ENCODE measurements around the gene SLC6A20. TPM values are rescaled to one million over a fixed set of nuclear protein-coding genes. Genes with fewer than 3 reads are reported as not detected.

SLC6A20 gene
- total RNA-seq, 1 donor from 2014 or later = not detected

- Mint-ChIP-seq H3K27me3 (ENCODE audit: insufficient read depth, low read depth) (peaks cover 10% of the 10 kb centered on the region), H3K4me1 (no peaks in the 10 kb centered on the region), H3K4me3 (no peak overlapping the region), H3K36me3 (no peaks in the 10 kb centered on the region), H3K27ac (no peak overlapping the region), H3K9me3 (peaks cover 5% of the 10 kb centered on the region)
- no peak for DNase-seq (ENCODE audit: low spot score)
- Histone ChIP-seq H3K9ac (no peak overlapping the region), H3F3A (ENCODE audit: low read depth) (no peaks in the 10 kb centered on the region), H2AFZ (replicated peaks) (no peak overlapping the region), H3K36me3 (no peaks in the 10 kb centered on the region), H3K27me3 (no peaks in the 10 kb centered on the region), H3K27ac (no peak overlapping the region), H3K4me3 (no peak overlapping the region), H3K79me2 (ENCODE audit: low read depth) (no peaks in the 10 kb centered on the region), H4K20me1 (ENCODE audit: low read depth) (no peaks in the 10 kb centered on the region), H3K9me3 (ENCODE audit: low read depth) (no peaks in the 10 kb centered on the region), H3K4me1 (no peaks in the 10 kb centered on the region), H3K4me2 (no peak overlapping the region)
- TF ChIP-seq EZH2phosphoT487 (IDR thresholded peaks at IDR 0.05) = no peak
Measured at GRCh38 chr3:45783667-45784066, 12.7 kb downstream of the SLC6A20 start.

GRCh38 chr3:45782381-45782780 is 14.0 kb downstream of the SLC6A20 start:
- H3K4me2 ChIP-seq = no peak overlapping the region
- H3K36me3 ChIP-seq = no peaks in the 10 kb centered on the region
- no peak overlapping the region for H3K27ac ChIP-seq
- Mint-ChIP-seq H3K36me3 (no peaks in the 10 kb centered on the region), H3K27ac (no peak overlapping the region), H3K4me3 (no peak overlapping the region), H3K27me3 (ENCODE audit: insufficient read depth, low read depth) (peaks cover 11% of the 10 kb centered on the region), H3K9me3 (peaks cover 3% of the 10 kb centered on the region), H3K4me1 (no peaks in the 10 kb centered on the region)
- no peaks in the 10 kb centered on the region for H3K4me1 ChIP-seq
- H3K9ac ChIP-seq = no peak overlapping the region
- no peak overlapping the region for H3K4me3 ChIP-seq
- H3K27me3 ChIP-seq = no peaks in the 10 kb centered on the region
- H3K79me2 ChIP-seq (ENCODE audit: low read depth) = no peaks in the 10 kb centered on the region
- no peaks in the 10 kb centered on the region for H3K9me3 ChIP-seq (ENCODE audit: low read depth)
- H4K20me1 ChIP-seq (ENCODE audit: low read depth) = no peaks in the 10 kb centered on the region
- no peak overlapping the region for H2AFZ ChIP-seq (replicated peaks)
- no peaks in the 10 kb centered on the region for H3F3A ChIP-seq (ENCODE audit: low read depth)
- no peak for DNase-seq (ENCODE audit: low spot score)
- TF ChIP-seq EZH2phosphoT487 (IDR thresholded peaks at IDR 0.05) = no peak

GRCh38 chr3:45781841-45782240 is 14.5 kb downstream of the SLC6A20 start:
- Histone ChIP-seq H3K79me2 (ENCODE audit: low read depth) (no peaks in the 10 kb centered on the region), H3F3A (ENCODE audit: low read depth) (no peaks in the 10 kb centered on the region), H3K4me3 (no peak overlapping the region), H3K36me3 (no peaks in the 10 kb centered on the region), H3K9ac (no peak overlapping the region), H3K4me2 (no peak overlapping the region), H2AFZ (replicated peaks) (no peak overlapping the region), H4K20me1 (ENCODE audit: low read depth) (no peaks in the 10 kb centered on the region), H3K27me3 (no peaks in the 10 kb centered on the region), H3K9me3 (ENCODE audit: low read depth) (no peaks in the 10 kb centered on the region), H3K4me1 (no peaks in the 10 kb centered on the region), H3K27ac (no peak overlapping the region)
- H3K36me3 Mint-ChIP-seq = no peaks in the 10 kb centered on the region
- peaks cover 3% of the 10 kb centered on the region for H3K9me3 Mint-ChIP-seq
- no peak overlapping the region for H3K27ac Mint-ChIP-seq
- no peak overlapping the region for H3K4me3 Mint-ChIP-seq
- H3K27me3 Mint-ChIP-seq (ENCODE audit: insufficient read depth, low read depth) = peaks cover 13% of the 10 kb centered on the region
- H3K4me1 Mint-ChIP-seq = no peaks in the 10 kb centered on the region
- no peak for TF ChIP-seq EZH2 (IDR thresholded peaks at IDR 0.05)
- no peak for TF ChIP-seq CTCF (IDR thresholded peaks at IDR 0.05)
- no peak for TF ChIP-seq EZH2phosphoT487 (IDR thresholded peaks at IDR 0.05)
- DNase-seq (ENCODE audit: low spot score) = no peak

- no peak overlapping the region for H3K27ac Mint-ChIP-seq
- Histone ChIP-seq H4K20me1 (ENCODE audit: low read depth) (no peaks in the 10 kb centered on the region), H3K4me2 (no peak overlapping the region), H3F3A (ENCODE audit: low read depth) (no peaks in the 10 kb centered on the region), H3K9ac (no peak overlapping the region), H3K4me1 (no peaks in the 10 kb centered on the region), H3K4me3 (no peak overlapping the region), H3K27ac (no peak overlapping the region), H3K9me3 (ENCODE audit: low read depth) (no peaks in the 10 kb centered on the region), H3K36me3 (no peaks in the 10 kb centered on the region), H3K79me2 (ENCODE audit: low read depth) (no peaks in the 10 kb centered on the region), H3K27me3 (no peaks in the 10 kb centered on the region), H2AFZ (replicated peaks) (no peak overlapping the region)
- H3K4me1 Mint-ChIP-seq = no peaks in the 10 kb centered on the region
- H3K9me3 Mint-ChIP-seq = peaks cover 3% of the 10 kb centered on the region
- no peak for TF ChIP-seq CTCF (IDR thresholded peaks at IDR 0.05)
- TF ChIP-seq EZH2 (IDR thresholded peaks at IDR 0.05) = no peak
- TF ChIP-seq EZH2phosphoT487 (IDR thresholded peaks at IDR 0.05) = no peak
- H3K27me3 Mint-ChIP-seq (ENCODE audit: insufficient read depth, low read depth) = peaks cover 13% of the 10 kb centered on the region
- H3K4me3 Mint-ChIP-seq = no peak overlapping the region
- DNase-seq (ENCODE audit: low spot score) = no peak
- H3K36me3 Mint-ChIP-seq = no peaks in the 10 kb centered on the region
Measured at GRCh38 chr3:45781271-45781670, 15.1 kb downstream of the SLC6A20 start.

All from neural progenitor cell (in vitro differentiated cells).